Trophoblast cell (in vitro differentiated cells and primary cell): Measurements from ENCODE around the gene SLC24A4.
A peak's percentile ranks its signal among the peaks of the same experiment; 100 is the strongest.

Experiments
- DNase-seq, 2 donors: peaks; one replicate each; pipeline ENCODE4 v3.0.0-alpha.2; 2016
- H2AFZ ChIP-seq: 2 replicates; pipeline ENCODE4 v1.6.1; 2013; ENCODE audit warnings: low read length, moderate library complexity, mild to moderate bottlenecking; ENCODE audit not compliant: insufficient read depth, poor library complexity
- H2AK5ac ChIP-seq: 2 replicates; pipeline ENCODE4 v1.6.1; 2013; ENCODE audit warnings: mild to moderate bottlenecking, low read length
- H2BK120ac ChIP-seq: 2 replicates; pipeline ENCODE4 v1.6.1; 2013; ENCODE audit warnings: low read length, mild to moderate bottlenecking, moderate library complexity; ENCODE audit not compliant: insufficient read depth, poor library complexity
- H2BK12ac ChIP-seq: 2 replicates; pipeline ENCODE4 v1.6.1; 2013; ENCODE audit warnings: mild to moderate bottlenecking, low read length, moderate library complexity
- H2BK5ac ChIP-seq: 2 replicates; pipeline ENCODE4 v1.6.1; 2013; ENCODE audit warnings: low read length, low read depth, moderate library complexity, mild to moderate bottlenecking; ENCODE audit not compliant: poor library complexity
- H3K14ac ChIP-seq: 2 replicates; pipeline ENCODE4 v1.6.1; 2013; ENCODE audit warnings: mild to moderate bottlenecking, low read length
- H3K18ac ChIP-seq: 2 replicates; pipeline ENCODE4 v1.6.1; 2013; ENCODE audit warnings: mild to moderate bottlenecking, low read length
- H3K23ac ChIP-seq: 2 replicates; pipeline ENCODE4 v1.6.1; 2013; ENCODE audit warnings: low read length
- H3K27ac ChIP-seq: 2 replicates; pipeline ENCODE4 v1.5.1; 2013; ENCODE audit warnings: low read depth, mild to moderate bottlenecking, inconsistent platforms, low read length, moderate library complexity
- H3K27me3 ChIP-seq: 2 replicates; pipeline ENCODE4 v1.6.1; 2013; ENCODE audit warnings: inconsistent platforms, mild to moderate bottlenecking, low read length, moderate library complexity; ENCODE audit not compliant: insufficient read depth
- H3K36me3 ChIP-seq, 2 experiments: 1 replicate in 1 of 2; 2 replicates in 1 of 2; pipeline ENCODE4 v1.6.1; 2013; ENCODE audit warnings: low read length in 2 of 2, mild to moderate bottlenecking in 2 of 2, moderate library complexity in 1 of 2; ENCODE audit not compliant: insufficient read depth in 2 of 2, control insufficient read depth in 1 of 2
- H3K4ac ChIP-seq: 2 replicates; pipeline ENCODE4 v1.6.1; 2013; ENCODE audit warnings: low read depth, mild to moderate bottlenecking, low read length, moderate library complexity
- H3K4me1 ChIP-seq, 2 experiments: 1 replicate in 1 of 2; 2 replicates in 1 of 2; pipeline ENCODE4 v1.6.1; 2013; ENCODE audit warnings: low read length in 2 of 2, mild to moderate bottlenecking in 2 of 2, moderate library complexity in 1 of 2; ENCODE audit not compliant: insufficient read depth in 2 of 2, control insufficient read depth in 1 of 2
- H3K4me2 ChIP-seq: 2 replicates; pipeline ENCODE4 v1.6.1; 2013; ENCODE audit warnings: inconsistent platforms, mild to moderate bottlenecking, low read length, moderate library complexity
- H3K4me3 ChIP-seq: 2 replicates; pipeline ENCODE4 v1.5.1; 2013; ENCODE audit warnings: mild to moderate bottlenecking, low read depth, low read length, inconsistent platforms
- H3K79me1 ChIP-seq: one replicate; pipeline ENCODE4 v1.6.1; 2013; ENCODE audit warnings: low read length
- H3K79me2 ChIP-seq: 2 replicates; pipeline ENCODE4 v1.6.1; 2013; ENCODE audit warnings: low read length, mild to moderate bottlenecking; ENCODE audit not compliant: control insufficient read depth, insufficient read depth, poor library complexity
- H3K9ac ChIP-seq: 2 replicates; pipeline ENCODE4 v1.6.1; 2013; ENCODE audit warnings: mild to moderate bottlenecking, low read length
- H3K9me3 ChIP-seq: 2 replicates; pipeline ENCODE4 v1.6.1; 2013; ENCODE audit warnings: low read depth, mild to moderate bottlenecking, control low read depth, inconsistent platforms, low read length; ENCODE audit not compliant: insufficient read depth
- H4K12ac ChIP-seq: 2 replicates; pipeline ENCODE4 v1.6.1; 2013; ENCODE audit warnings: low read depth, mild to moderate bottlenecking, low read length, moderate library complexity
- H4K8ac ChIP-seq: 2 replicates; pipeline ENCODE4 v1.6.1; 2013; ENCODE audit warnings: low read depth, mild to moderate bottlenecking, low read length, moderate library complexity
- H4K91ac ChIP-seq: one replicate; pipeline ENCODE4 v1.6.1; 2013; ENCODE audit warnings: low read depth, mild to moderate bottlenecking, low read length, moderate library complexity
- WGBS: extraction: QIAGEN DNeasy Blood & Tissue Kit; methylation state at CpG from one replicate; pipeline ENCODE4 v1.1.7; 2013; ENCODE audit warnings: missing lambda C conversion rate; ENCODE audit not compliant: insufficient read length, insufficient coverage; ENCODE audit errors: extremely low coverage; 5-methylcytosine and 5-hydroxymethylcytosine counted together

Gene SLC24A4

GRCh38 chr14:92529903-92530302 is 206.9 kb downstream of the SLC24A4 start:
- WGBS, result no CpG with 5 or more reads among the region's 4 CpGs
- peaks cover 3% of the 10 kb centered on the region in 2 experiments for H3K4me1 ChIP-seq
- no peak overlapping the region for H2BK5ac ChIP-seq
- H2AK5ac ChIP-seq, result no peak overlapping the region
- no peak overlapping the region for H3K4me2 ChIP-seq
- H2BK12ac ChIP-seq, result no peak overlapping the region
- no peaks in the 10 kb centered on the region for H3K36me3 ChIP-seq
- H3K23ac ChIP-seq, result no peak overlapping the region
- no peak overlapping the region for H4K91ac ChIP-seq
- H3K27me3 ChIP-seq, result no peaks in the 10 kb centered on the region
- H2AFZ ChIP-seq, result no peak overlapping the region
- H3K14ac ChIP-seq, result no peak overlapping the region
- DNase-seq, result no peak
- no peaks in the 10 kb centered on the region for H3K79me1 ChIP-seq
- no peak overlapping the region for H4K12ac ChIP-seq
- no peak overlapping the region for H3K4ac ChIP-seq
- no peak overlapping the region for H2BK120ac ChIP-seq
- no peak overlapping the region for H3K4me3 ChIP-seq
- H4K8ac ChIP-seq, result no peak overlapping the region
- no peak overlapping the region for H3K27ac ChIP-seq
- peak overlapping the region; percentile 35 for H3K18ac ChIP-seq
- peaks cover 1% of the 10 kb centered on the region for H3K9me3 ChIP-seq
- H3K9ac ChIP-seq, result no peak overlapping the region
- peaks cover 2% of the 10 kb centered on the region for H3K79me2 ChIP-seq

GRCh38 chr14:92531106-92531873 is 208.3 kb downstream of the SLC24A4 start:
- Histone ChIP-seq H3K36me3 (no peaks in the 10 kb centered on the region), H3K79me2 (no peaks in the 10 kb centered on the region), H2AK5ac (no peak overlapping the region), H2BK120ac (no peak overlapping the region), H3K79me1 (no peaks in the 10 kb centered on the region), H3K23ac (no peak overlapping the region), H4K91ac (no peak overlapping the region), H4K12ac (no peak overlapping the region), H3K4me1 (peaks cover 3% of the 10 kb centered on the region in 2 experiments), H3K27me3 (no peaks in the 10 kb centered on the region), H3K9me3 (no peaks in the 10 kb centered on the region), H3K14ac (no peak overlapping the region), H3K4me2 (no peak overlapping the region), H3K9ac (no peak overlapping the region), H3K4ac (no peak overlapping the region), H3K27ac (no peak overlapping the region), H2BK5ac (no peak overlapping the region), H3K4me3 (no peak overlapping the region), H4K8ac (no peak overlapping the region), H2BK12ac (no peak overlapping the region), H2AFZ (no peak overlapping the region), H3K18ac (peak overlapping the region; percentile 21)
- peak; percentile 25 to 37 for DNase-seq
- WGBS, result no CpG with 5 or more reads among the region's 16 CpGs

GRCh38 chr14:92532490-92533163 is 209.7 kb downstream of the SLC24A4 start:
- Histone ChIP-seq H3K14ac (no peak overlapping the region), H3K4me3 (no peak overlapping the region), H3K9me3 (no peaks in the 10 kb centered on the region), H3K79me1 (no peaks in the 10 kb centered on the region), H4K12ac (no peak overlapping the region), H4K91ac (no peak overlapping the region), H3K23ac (no peak overlapping the region), H2BK120ac (no peak overlapping the region), H3K18ac (peak overlapping the region; percentile 12), H3K79me2 (no peaks in the 10 kb centered on the region), H2BK12ac (no peak overlapping the region), H3K4ac (no peak overlapping the region), H3K4me2 (no peak overlapping the region), H2AK5ac (no peak overlapping the region), H3K27ac (no peak overlapping the region), H2AFZ (no peak overlapping the region), H2BK5ac (no peak overlapping the region), H3K27me3 (no peaks in the 10 kb centered on the region), H3K36me3 (no peaks in the 10 kb centered on the region), H3K4me1 (peaks cover 3% of the 10 kb centered on the region in 2 experiments), H3K9ac (no peak overlapping the region), H4K8ac (no peak overlapping the region)
- no peak for DNase-seq
- 100% methylated on average over 1 of the region's 10 CpGs for WGBS

- Histone ChIP-seq H3K14ac (no peak overlapping the region), H3K27me3 (no peaks in the 10 kb centered on the region), H3K23ac (no peak overlapping the region), H4K91ac (no peak overlapping the region), H2BK120ac (no peak overlapping the region), H2AK5ac (no peak overlapping the region), H2AFZ (no peak overlapping the region), H3K4me2 (no peak overlapping the region), H3K9ac (no peak overlapping the region), H3K27ac (no peak overlapping the region), H3K79me1 (peaks cover 3% of the 10 kb centered on the region), H2BK5ac (no peak overlapping the region), H3K4ac (no peak overlapping the region), H3K4me1 (peaks cover 11 to 13% of the 10 kb centered on the region in 2 experiments), H3K18ac (no peak overlapping the region), H2BK12ac (no peak overlapping the region), H4K8ac (no peak overlapping the region), H3K4me3 (no peak overlapping the region), H3K9me3 (no peaks in the 10 kb centered on the region), H3K36me3 (no peaks in the 10 kb centered on the region), H4K12ac (no peak overlapping the region), H3K79me2 (no peaks in the 10 kb centered on the region)
- no CpG with 5 or more reads among the region's 17 CpGs for WGBS
- DNase-seq, result no peak
These were observed 212.1 kb downstream of the SLC24A4 start for GRCh38 chr14:92534932-92535643.
